OCI-LY3 (cell line): ENCODE data around the gene MACROD2.

Experiments used
- EZH2phosphoT487 ChIP-seq: fragments of 200-600 bp; shearing (Covaris generic); IDR thresholded peaks from 2 replicates; pipeline ENCODE4 v1.6.1; 2018; ENCODE audit warnings: antibody characterized with exemption, mixed run types, low read depth
- TF ChIP-seq, protein P1 (sequence below): fragments of 200-600, 300-600 bp; sonication (generic); IDR thresholded peaks from 2 replicates; pipeline ENCODE4 v1.5.1; 2014; ENCODE audit warnings: antibody characterized with exemption, low read length, low read depth

DNA sequence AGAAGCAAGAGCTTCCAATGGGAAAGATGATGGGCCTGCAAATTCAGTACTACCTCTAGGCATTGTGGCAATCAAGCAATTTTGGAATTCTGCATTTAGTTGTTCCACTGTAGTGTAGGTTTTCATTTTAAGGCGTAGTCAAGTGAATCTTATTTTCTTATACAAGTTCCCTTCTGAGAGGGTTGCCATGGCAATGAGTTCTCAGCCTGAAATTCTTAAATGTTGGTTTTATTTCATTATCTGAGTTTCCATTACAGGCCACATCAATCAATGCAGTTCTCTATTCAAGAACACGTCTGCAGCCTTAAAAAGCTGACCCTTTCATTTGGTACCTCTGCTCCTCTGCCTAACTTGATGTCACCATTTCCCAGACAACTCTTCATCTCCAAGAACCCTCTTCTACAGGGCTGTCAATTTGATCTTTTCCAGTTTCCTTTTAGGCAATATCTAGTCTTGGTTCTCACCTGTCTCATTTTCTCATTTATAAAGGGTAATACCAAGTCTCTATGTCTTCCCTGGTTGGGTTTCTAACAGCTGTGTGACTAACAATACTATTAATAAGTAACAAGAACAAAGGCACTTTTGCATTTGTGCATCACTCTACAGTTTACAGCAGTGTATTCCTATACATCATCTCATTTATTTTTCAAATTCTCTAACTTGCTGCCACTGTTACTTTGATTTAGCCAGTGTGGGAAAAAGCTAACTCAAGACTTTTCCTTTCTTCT is 1240.3 kb downstream of the MACROD2 start:
- TF ChIP-seq, protein P1, sequence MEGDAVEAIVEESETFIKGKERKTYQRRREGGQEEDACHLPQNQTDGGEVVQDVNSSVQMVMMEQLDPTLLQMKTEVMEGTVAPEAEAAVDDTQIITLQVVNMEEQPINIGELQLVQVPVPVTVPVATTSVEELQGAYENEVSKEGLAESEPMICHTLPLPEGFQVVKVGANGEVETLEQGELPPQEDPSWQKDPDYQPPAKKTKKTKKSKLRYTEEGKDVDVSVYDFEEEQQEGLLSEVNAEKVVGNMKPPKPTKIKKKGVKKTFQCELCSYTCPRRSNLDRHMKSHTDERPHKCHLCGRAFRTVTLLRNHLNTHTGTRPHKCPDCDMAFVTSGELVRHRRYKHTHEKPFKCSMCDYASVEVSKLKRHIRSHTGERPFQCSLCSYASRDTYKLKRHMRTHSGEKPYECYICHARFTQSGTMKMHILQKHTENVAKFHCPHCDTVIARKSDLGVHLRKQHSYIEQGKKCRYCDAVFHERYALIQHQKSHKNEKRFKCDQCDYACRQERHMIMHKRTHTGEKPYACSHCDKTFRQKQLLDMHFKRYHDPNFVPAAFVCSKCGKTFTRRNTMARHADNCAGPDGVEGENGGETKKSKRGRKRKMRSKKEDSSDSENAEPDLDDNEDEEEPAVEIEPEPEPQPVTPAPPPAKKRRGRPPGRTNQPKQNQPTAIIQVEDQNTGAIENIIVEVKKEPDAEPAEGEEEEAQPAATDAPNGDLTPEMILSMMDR: no peak
- TF ChIP-seq EZH2phosphoT487: no peak
